Measurements from ENCODE around the gene SLC6A5. TPM values are rescaled to one million over a fixed set of nuclear protein-coding genes. Genes with fewer than 3 reads are reported as not detected.

Gene SLC6A5
- total RNA-seq, 1 experiment from 2014 or later = not detected

DNA sequence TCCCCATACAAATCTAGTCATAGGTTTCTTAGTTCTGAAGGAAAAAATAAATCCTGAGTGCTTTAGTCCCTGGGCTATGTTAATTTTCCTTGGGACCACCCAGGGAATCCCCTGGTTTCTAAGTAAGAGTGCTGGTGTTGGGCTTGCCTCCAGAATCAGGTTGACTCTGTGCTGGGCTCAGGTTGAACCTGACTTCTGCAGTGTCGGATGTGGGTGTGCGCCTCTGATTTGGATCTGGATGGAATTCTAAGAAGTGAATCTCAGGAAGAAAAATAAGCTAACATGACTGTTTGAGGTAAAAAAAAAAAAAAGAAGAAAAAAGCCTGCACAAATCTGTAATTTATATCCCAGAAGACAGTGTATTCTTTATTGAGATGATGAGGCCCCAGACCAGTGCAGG is 41.0 kb downstream of the SLC6A5 start (continued):
- TF ChIP-seq, protein P1, sequence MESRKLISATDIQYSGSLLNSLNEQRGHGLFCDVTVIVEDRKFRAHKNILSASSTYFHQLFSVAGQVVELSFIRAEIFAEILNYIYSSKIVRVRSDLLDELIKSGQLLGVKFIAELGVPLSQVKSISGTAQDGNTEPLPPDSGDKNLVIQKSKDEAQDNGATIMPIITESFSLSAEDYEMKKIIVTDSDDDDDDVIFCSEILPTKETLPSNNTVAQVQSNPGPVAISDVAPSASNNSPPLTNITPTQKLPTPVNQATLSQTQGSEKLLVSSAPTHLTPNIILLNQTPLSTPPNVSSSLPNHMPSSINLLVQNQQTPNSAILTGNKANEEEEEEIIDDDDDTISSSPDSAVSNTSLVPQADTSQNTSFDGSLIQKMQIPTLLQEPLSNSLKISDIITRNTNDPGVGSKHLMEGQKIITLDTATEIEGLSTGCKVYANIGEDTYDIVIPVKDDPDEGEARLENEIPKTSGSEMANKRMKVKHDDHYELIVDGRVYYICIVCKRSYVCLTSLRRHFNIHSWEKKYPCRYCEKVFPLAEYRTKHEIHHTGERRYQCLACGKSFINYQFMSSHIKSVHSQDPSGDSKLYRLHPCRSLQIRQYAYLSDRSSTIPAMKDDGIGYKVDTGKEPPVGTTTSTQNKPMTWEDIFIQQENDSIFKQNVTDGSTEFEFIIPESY (IDR thresholded peaks at IDR 0.05; ENCODE audit: extremely low read depth, insufficient replicate concordance, low read length) = no peak
- TF ChIP-seq, protein P2, sequence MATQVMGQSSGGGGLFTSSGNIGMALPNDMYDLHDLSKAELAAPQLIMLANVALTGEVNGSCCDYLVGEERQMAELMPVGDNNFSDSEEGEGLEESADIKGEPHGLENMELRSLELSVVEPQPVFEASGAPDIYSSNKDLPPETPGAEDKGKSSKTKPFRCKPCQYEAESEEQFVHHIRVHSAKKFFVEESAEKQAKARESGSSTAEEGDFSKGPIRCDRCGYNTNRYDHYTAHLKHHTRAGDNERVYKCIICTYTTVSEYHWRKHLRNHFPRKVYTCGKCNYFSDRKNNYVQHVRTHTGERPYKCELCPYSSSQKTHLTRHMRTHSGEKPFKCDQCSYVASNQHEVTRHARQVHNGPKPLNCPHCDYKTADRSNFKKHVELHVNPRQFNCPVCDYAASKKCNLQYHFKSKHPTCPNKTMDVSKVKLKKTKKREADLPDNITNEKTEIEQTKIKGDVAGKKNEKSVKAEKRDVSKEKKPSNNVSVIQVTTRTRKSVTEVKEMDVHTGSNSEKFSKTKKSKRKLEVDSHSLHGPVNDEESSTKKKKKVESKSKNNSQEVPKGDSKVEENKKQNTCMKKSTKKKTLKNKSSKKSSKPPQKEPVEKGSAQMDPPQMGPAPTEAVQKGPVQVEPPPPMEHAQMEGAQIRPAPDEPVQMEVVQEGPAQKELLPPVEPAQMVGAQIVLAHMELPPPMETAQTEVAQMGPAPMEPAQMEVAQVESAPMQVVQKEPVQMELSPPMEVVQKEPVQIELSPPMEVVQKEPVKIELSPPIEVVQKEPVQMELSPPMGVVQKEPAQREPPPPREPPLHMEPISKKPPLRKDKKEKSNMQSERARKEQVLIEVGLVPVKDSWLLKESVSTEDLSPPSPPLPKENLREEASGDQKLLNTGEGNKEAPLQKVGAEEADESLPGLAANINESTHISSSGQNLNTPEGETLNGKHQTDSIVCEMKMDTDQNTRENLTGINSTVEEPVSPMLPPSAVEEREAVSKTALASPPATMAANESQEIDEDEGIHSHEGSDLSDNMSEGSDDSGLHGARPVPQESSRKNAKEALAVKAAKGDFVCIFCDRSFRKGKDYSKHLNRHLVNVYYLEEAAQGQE (IDR thresholded peaks at IDR 0.05; ENCODE audit: low read depth) = no peak
- TF ChIP-seq EGR1 (IDR thresholded peaks at IDR 0.05; ENCODE audit: low read depth) (no peak), ELF1 (IDR thresholded peaks at IDR 0.05; ENCODE audit: borderline replicate concordance, low read depth) (no peak)
- TF ChIP-seq, protein P3, sequence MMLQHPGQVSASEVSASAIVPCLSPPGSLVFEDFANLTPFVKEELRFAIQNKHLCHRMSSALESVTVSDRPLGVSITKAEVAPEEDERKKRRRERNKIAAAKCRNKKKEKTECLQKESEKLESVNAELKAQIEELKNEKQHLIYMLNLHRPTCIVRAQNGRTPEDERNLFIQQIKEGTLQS (IDR thresholded peaks at IDR 0.05) = no peak

DNA sequence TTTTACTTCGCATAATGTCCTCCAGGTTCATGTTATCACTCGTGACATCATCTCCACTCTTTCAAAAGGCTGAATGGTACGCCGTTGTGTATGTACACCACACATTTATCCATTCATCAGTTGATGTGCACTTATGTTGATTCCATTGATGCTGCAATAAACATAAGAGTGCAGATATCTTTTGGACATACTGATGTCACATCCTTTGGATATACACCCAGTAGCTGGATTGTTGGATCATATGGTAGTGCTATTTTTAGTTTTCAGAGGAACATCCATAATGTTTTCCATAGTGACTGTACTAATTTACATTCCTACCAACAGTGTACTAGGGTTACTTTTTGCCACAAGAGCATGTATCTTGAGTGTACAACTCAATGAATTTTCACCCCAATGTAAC is 45.0 kb downstream of the SLC6A5 start:
- no peaks in the 10 kb centered on the region for H3K79me2 ChIP-seq (ENCODE audit: insufficient read depth, low read length)
- no peak overlapping the region for H3K9ac ChIP-seq (ENCODE audit: low read length)
- no peaks in the 10 kb centered on the region for H3K9me3 ChIP-seq (ENCODE audit: control insufficient read depth in 1 of 2, insufficient read depth in 1 of 2, low read depth in 1 of 2, low read length in 2 of 2)
- POLR2A ChIA-PET = no interaction called here
- no peak overlapping the region for H3K4me2 ChIP-seq (ENCODE audit: low read length)
- BruUV-seq (replicated peaks) = no TSS peak
- no peak overlapping the region for H3K4me3 ChIP-seq (replicated peaks in 1 of 2; ENCODE audit: low read depth in 1 of 2, low read length in 2 of 2)
- no peaks in the 10 kb centered on the region for H3K4me1 ChIP-seq (ENCODE audit: control insufficient read depth in 1 of 2, insufficient read depth in 2 of 2, low read length in 2 of 2)
- no peaks in the 10 kb centered on the region for H3K36me3 ChIP-seq (ENCODE audit: control insufficient read depth in 1 of 2, insufficient read depth in 2 of 2, low read length in 2 of 2)
- CTCF ChIA-PET = no interaction called here
- DNase-seq (ENCODE audit: low read depth, low spot score) = no peak
- no peaks in the 10 kb centered on the region for H4K20me1 ChIP-seq (ENCODE audit: insufficient read depth)
- H3K9me2 ChIP-seq (ENCODE audit: insufficient read depth) = no peaks in the 10 kb centered on the region
- RAD21 ChIA-PET (ENCODE audit: low non-redundant PET in 1 of 2, low total read pairs in 2 of 2, uncharacterized antibody in 2 of 2, unreplicated experiment in 2 of 2) = no interaction called here
- intact Hi-C loops (cut with micrococcal nuclease) = no loop called here
- H2AFZ ChIP-seq (ENCODE audit: low read depth, low read length, poor library complexity, severe bottlenecking) = no peak overlapping the region
- no peak for ATAC-seq
- H3K27me3 ChIP-seq (ENCODE audit: insufficient read depth, low read length) = peaks cover 19% of the 10 kb centered on the region
- H3K27ac ChIP-seq (ENCODE audit: low read depth, low read length) = no peak overlapping the region
- TF ChIP-seq ELF1 (IDR thresholded peaks at IDR 0.05; ENCODE audit: borderline replicate concordance, low read depth) (no peak), EGR1 (IDR thresholded peaks at IDR 0.05; ENCODE audit: low read depth) (no peak), RAD21 (IDR thresholded peaks at IDR 0.05; ENCODE audit: low read depth) (no peak), FOSL1 (IDR thresholded peaks at IDR 0.05; ENCODE audit: low read depth) (no peak), POLR2AphosphoS5 (IDR thresholded peaks at IDR 0.05; ENCODE audit: low read depth, low read length) (no peak), ZNF274 (IDR thresholded peaks at IDR 0.05; ENCODE audit: low read depth, low read length) (no peak), SP1 (IDR thresholded peaks at IDR 0.05; ENCODE audit: low read depth) (no peak), YY1 (IDR thresholded peaks at IDR 0.05; ENCODE audit: extremely low read depth, insufficient replicate concordance, low read depth, low read length) (no peak), SRF (IDR thresholded peaks at IDR 0.05; ENCODE audit: low read depth) (no peak), SIN3A (IDR thresholded peaks at IDR 0.05; ENCODE audit: low read depth) (no peak), POLR2A (IDR thresholded peaks at IDR 0.05; ENCODE audit: borderline replicate concordance, extremely low read depth, insufficient read depth, insufficient read length) (no peak), CBX3 (IDR thresholded peaks at IDR 0.05; ENCODE audit: low read depth) (no peak)
- TF ChIP-seq, protein P4, sequence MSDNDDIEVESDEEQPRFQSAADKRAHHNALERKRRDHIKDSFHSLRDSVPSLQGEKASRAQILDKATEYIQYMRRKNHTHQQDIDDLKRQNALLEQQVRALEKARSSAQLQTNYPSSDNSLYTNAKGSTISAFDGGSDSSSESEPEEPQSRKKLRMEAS (IDR thresholded peaks at IDR 0.05) = no peak
- TF ChIP-seq, protein P1 (IDR thresholded peaks at IDR 0.05; ENCODE audit: extremely low read depth, insufficient replicate concordance, low read length) = no peak

Data from HCT116 (cell line).